GM23338 (cell line): Measurements from ENCODE around the gene BCL2A1.

Experiments used
- CREB1 ChIP-seq: fragments of 250-450 bp; sonication (Bioruptor Pico); IDR thresholded peaks from 2 replicates; pipeline ENCODE4 v1.5.0; 2020; ENCODE audit warnings: low read depth, mild to moderate bottlenecking, moderate library complexity
- EZH2 ChIP-seq: fragments of 200-600 bp; sonication (generic); IDR thresholded peaks from one replicate; pipeline ENCODE4 v1.8.0; 2017; ENCODE audit warnings: antibody characterized with exemption, mild to moderate bottlenecking, low read depth; ENCODE audit not compliant: unreplicated experiment
- EZH2phosphoT487 ChIP-seq: fragments of 200-600 bp; sonication (generic); IDR thresholded peaks from one replicate; pipeline ENCODE4 v1.8.1; 2018; ENCODE audit warnings: antibody characterized with exemption; ENCODE audit not compliant: unreplicated experiment
- JUNB ChIP-seq: IDR thresholded peaks from one replicate; pipeline ENCODE4 v1.6.1; 2016; ENCODE audit warnings: antibody characterized with exemption; ENCODE audit not compliant: unreplicated experiment
- POLR2AphosphoS5 ChIP-seq: IDR thresholded peaks from 2 replicates; pipeline ENCODE4 v1.6.1; 2016; ENCODE audit warnings: antibody characterized with exemption, low read depth
- STAT1 ChIP-seq: IDR thresholded peaks from one replicate; pipeline ENCODE4 v1.6.1; 2016; ENCODE audit warnings: antibody characterized with exemption; ENCODE audit not compliant: unreplicated experiment
- ZNF114 ChIP-seq: fragments of 250-450 bp; sonication (Bioruptor Pico); IDR thresholded peaks from 2 replicates; pipeline ENCODE4 v1.5.0; 2020; ENCODE audit warnings: mild to moderate bottlenecking, moderate library complexity
- ZNF331 ChIP-seq: fragments of 250-450 bp; sonication (Bioruptor Pico); IDR thresholded peaks from 2 replicates; pipeline ENCODE4 v1.5.0; 2020; ENCODE audit warnings: low read depth, mild to moderate bottlenecking, moderate library complexity
- TF ChIP-seq, protein P1 (sequence below): IDR thresholded peaks from 2 replicates; pipeline ENCODE4 v1.6.1; 2016; ENCODE audit warnings: antibody characterized with exemption
- TF ChIP-seq, protein P2 (sequence below), 2 experiments: fragments of 200-600 bp in 1 of 2; sonication (generic) in 1 of 2; conservative IDR thresholded peaks; 2 replicates each; pipeline versions ENCODE4 v1.5.1 to v1.6.1; 2016 to 2017; ENCODE audit warnings: antibody characterized with exemption in 2 of 2, low read depth in 2 of 2, mild to moderate bottlenecking in 2 of 2, moderate library complexity in 1 of 2
- TF ChIP-seq, protein P3 (sequence below): IDR thresholded peaks from one replicate; pipeline ENCODE4 v1.6.1; 2018; ENCODE audit warnings: antibody characterized with exemption; ENCODE audit not compliant: unreplicated experiment

DNA sequence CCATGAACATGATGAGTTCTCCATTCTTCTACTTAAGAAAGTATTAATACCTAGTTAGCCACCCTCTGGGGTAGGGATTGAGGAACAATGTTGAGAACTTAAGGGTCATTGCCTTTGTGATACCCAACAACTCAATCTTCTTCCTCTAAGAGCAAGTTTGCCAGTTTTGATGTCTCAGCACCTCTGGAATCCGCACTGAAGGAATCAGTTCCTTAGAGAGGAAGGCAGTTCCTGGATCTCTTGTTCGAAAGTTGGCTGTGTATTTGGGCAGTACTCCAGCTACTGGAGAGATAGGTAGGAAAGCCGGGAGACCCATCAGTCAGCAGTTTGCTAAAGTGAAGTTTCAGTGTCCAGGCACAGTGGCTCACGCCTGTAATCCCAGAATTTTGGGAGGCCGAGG lies 38.5 kb downstream of the BCL2A1 start:
- TF ChIP-seq EZH2phosphoT487 (no peak), EZH2 (no peak), POLR2AphosphoS5 (no peak), STAT1 (no peak), ZNF331 (CRISPR knock-in tag) (no peak), JUNB (no peak), CREB1 (CRISPR knock-in tag) (no peak), ZNF114 (CRISPR knock-in tag) (no peak)
- TF ChIP-seq, protein P1, sequence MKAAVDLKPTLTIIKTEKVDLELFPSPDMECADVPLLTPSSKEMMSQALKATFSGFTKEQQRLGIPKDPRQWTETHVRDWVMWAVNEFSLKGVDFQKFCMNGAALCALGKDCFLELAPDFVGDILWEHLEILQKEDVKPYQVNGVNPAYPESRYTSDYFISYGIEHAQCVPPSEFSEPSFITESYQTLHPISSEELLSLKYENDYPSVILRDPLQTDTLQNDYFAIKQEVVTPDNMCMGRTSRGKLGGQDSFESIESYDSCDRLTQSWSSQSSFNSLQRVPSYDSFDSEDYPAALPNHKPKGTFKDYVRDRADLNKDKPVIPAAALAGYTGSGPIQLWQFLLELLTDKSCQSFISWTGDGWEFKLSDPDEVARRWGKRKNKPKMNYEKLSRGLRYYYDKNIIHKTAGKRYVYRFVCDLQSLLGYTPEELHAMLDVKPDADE = no peak
- TF ChIP-seq, protein P2, sequence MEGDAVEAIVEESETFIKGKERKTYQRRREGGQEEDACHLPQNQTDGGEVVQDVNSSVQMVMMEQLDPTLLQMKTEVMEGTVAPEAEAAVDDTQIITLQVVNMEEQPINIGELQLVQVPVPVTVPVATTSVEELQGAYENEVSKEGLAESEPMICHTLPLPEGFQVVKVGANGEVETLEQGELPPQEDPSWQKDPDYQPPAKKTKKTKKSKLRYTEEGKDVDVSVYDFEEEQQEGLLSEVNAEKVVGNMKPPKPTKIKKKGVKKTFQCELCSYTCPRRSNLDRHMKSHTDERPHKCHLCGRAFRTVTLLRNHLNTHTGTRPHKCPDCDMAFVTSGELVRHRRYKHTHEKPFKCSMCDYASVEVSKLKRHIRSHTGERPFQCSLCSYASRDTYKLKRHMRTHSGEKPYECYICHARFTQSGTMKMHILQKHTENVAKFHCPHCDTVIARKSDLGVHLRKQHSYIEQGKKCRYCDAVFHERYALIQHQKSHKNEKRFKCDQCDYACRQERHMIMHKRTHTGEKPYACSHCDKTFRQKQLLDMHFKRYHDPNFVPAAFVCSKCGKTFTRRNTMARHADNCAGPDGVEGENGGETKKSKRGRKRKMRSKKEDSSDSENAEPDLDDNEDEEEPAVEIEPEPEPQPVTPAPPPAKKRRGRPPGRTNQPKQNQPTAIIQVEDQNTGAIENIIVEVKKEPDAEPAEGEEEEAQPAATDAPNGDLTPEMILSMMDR (conservative IDR thresholded peaks at IDR 0.05; ENCODE audit: low read depth in 2 of 2) = no peak
- TF ChIP-seq, protein P3, sequence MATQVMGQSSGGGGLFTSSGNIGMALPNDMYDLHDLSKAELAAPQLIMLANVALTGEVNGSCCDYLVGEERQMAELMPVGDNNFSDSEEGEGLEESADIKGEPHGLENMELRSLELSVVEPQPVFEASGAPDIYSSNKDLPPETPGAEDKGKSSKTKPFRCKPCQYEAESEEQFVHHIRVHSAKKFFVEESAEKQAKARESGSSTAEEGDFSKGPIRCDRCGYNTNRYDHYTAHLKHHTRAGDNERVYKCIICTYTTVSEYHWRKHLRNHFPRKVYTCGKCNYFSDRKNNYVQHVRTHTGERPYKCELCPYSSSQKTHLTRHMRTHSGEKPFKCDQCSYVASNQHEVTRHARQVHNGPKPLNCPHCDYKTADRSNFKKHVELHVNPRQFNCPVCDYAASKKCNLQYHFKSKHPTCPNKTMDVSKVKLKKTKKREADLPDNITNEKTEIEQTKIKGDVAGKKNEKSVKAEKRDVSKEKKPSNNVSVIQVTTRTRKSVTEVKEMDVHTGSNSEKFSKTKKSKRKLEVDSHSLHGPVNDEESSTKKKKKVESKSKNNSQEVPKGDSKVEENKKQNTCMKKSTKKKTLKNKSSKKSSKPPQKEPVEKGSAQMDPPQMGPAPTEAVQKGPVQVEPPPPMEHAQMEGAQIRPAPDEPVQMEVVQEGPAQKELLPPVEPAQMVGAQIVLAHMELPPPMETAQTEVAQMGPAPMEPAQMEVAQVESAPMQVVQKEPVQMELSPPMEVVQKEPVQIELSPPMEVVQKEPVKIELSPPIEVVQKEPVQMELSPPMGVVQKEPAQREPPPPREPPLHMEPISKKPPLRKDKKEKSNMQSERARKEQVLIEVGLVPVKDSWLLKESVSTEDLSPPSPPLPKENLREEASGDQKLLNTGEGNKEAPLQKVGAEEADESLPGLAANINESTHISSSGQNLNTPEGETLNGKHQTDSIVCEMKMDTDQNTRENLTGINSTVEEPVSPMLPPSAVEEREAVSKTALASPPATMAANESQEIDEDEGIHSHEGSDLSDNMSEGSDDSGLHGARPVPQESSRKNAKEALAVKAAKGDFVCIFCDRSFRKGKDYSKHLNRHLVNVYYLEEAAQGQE = no peak
